Stimulated activated CD8-positive, alpha-beta memory T cell treated with anti-CD3 and anti-CD28 coated beads, Interleukin-12 subunit alpha, Interleukin-12 subunit beta, amount 100 ng/mL, for 24 hours (primary cell): Measurements from ENCODE around the gene LYPLA2.
A peak's percentile ranks its signal among the peaks of the same experiment; 100 is the strongest.

Experiments
- DNase-seq: peaks from one replicate; pipeline ENCODE4 v3.0.0-alpha.2; 2020; ENCODE audit errors: extremely low read depth

The LYPLA2 gene

DNA sequence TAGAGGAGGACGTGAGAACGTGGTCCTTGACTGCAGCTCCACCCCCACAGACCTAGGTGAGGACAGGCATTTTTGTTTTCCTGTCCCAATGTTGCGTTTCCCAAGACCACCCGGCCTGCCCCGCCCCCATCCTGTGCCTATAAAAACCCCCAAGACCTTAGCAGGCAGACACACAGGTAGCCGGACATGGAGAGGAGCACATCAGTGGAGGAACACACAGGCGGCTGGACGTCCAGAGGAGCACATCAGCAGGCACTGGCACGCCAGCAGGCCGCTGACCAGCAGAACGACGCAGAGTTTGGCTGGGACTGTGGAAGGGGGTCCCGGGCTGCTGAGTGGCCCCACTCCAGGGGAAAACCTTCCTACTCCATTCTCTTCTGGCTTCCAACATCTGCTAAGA lies 47.0 kb downstream of the LYPLA2 start:
- DNase-seq: no peak

DNA sequence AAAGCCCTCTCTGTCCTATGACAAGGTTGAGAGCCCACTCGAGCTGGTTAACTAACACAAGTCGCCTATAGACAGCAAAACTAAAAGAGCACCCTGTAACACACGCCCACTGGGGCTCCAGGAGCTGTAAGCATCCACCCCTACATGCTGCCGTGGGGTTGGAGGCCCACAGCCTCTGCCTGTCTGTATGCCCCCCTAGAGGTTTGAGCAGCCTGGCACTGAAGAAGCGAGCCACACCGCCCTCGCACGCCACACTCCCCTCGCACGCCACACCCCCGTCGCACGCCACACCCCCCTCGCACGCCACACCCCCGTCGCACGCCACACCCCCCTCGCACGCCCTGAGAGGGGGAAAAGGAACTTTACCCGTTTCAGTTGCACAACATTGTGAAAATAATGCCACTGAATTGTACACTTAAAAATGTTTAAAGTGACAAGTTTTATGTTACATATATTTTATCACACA lies 47.5 kb downstream of the LYPLA2 start:
- peak; percentile 43 for DNase-seq

DNA sequence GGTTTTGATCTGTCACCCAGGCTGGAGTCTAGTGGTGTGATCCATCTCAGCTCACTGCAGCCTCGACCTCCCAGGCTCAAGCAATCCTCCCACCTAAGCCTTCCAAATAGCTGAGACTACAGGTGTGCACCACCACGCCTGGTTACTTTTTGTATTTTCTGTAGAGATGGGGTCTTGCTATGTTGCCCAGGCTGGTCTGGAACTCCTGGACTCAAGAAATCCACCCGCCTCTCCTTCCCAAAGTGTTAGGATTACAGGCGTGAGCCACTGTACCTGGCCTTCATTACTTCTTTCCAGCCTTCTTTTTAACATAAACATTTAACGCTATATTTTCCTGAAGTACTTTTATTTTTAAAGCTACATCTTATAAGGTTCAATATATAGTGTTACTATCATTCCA lies 52.7 kb downstream of the LYPLA2 start:
- DNase-seq: no peak
